CD4-positive, alpha-beta T cell (primary cell): Measurements from ENCODE around the gene SLCO2A1. TPM values are rescaled to one million over a fixed set of nuclear protein-coding genes. Genes with fewer than 3 reads are reported as not detected.
A peak's percentile ranks its signal among the peaks of the same experiment; 100 is the strongest.

Experiments
- ATAC-seq: fragments of 200-7000 bp; cut with Tn5 transposase; one replicate; pipeline ENCODE4 v1.10.0; 2022; ENCODE audit warnings: mild to moderate bottlenecking; ENCODE audit not compliant: poor library complexity
- CTCF ChIA-PET: fragments of 350-600 bp; sonication (Branson Sonifier 250); formaldehyde crosslinking; loops from one replicate; lab custom pipeline; 2021; ENCODE audit warnings: antibody characterized with exemption, inconsistent platforms; lab: Charles Lee
- POLR2A ChIA-PET: fragments of 350-600 bp; sonication (Branson Sonifier 250); formaldehyde crosslinking; loops from one replicate; lab custom pipeline; 2021; ENCODE audit warnings: antibody characterized with exemption, inconsistent platforms; lab: Charles Lee
- DNase-seq, 14 experiments: peaks; one replicate each; pipeline ENCODE4 v3.0.0-alpha.2; 2013 to 2020; ENCODE audit warnings: mixed read lengths in 2 of 14
- H3K27ac ChIP-seq, 2 donors: one replicate each; pipeline versions ENCODE4 v1.5.1 to v1.7.0; 2013; ENCODE audit warnings: low read length in 2 of 2, low read depth in 1 of 2, mild to moderate bottlenecking in 1 of 2
- H3K27me3 ChIP-seq, 2 experiments: 1 replicate in 1 of 2; 2 replicates in 1 of 2; pipeline versions ENCODE4 v1.6.1 to v1.7.0; 2013; ENCODE audit warnings: low read length in 2 of 2, control low read depth in 1 of 2, mild to moderate bottlenecking in 1 of 2, moderate library complexity in 1 of 2; ENCODE audit not compliant: insufficient read depth in 2 of 2, control insufficient read depth in 1 of 2
- H3K36me3 ChIP-seq: one replicate; pipeline ENCODE4 v1.6.1; 2013; ENCODE audit warnings: low read length, control low read depth; ENCODE audit not compliant: insufficient read depth
- H3K4me1 ChIP-seq: one replicate; pipeline ENCODE4 v1.6.1; 2013; ENCODE audit warnings: low read length, control low read depth; ENCODE audit not compliant: insufficient read depth
- H3K4me3 ChIP-seq: one replicate; pipeline ENCODE4 v1.5.1; 2013; ENCODE audit warnings: mild to moderate bottlenecking, low read length, moderate library complexity
- H3K9me3 ChIP-seq, 2 experiments: 1 replicate in 1 of 2; 2 replicates in 1 of 2; pipeline versions ENCODE4 v1.6.1 to v1.7.0; 2013; ENCODE audit warnings: low read length in 2 of 2, mild to moderate bottlenecking in 2 of 2, control low read depth in 1 of 2, moderate library complexity in 1 of 2; ENCODE audit not compliant: control insufficient read depth in 1 of 2, insufficient read depth in 1 of 2
- H3K27ac Mint-ChIP-seq: one replicate; pipeline ENCODE4 v1.8.0; 2020; ENCODE audit warnings: mixed read lengths
- H3K27me3 Mint-ChIP-seq: one replicate; pipeline ENCODE4 v1.8.0; 2021; ENCODE audit warnings: mixed read lengths
- H3K36me3 Mint-ChIP-seq: one replicate; pipeline ENCODE4 v1.8.0; 2021; ENCODE audit warnings: low read depth, mixed read lengths
- H3K4me1 Mint-ChIP-seq: one replicate; pipeline ENCODE4 v1.8.0; 2021; ENCODE audit warnings: low read depth, mixed read lengths
- H3K4me3 Mint-ChIP-seq: one replicate; pipeline ENCODE4 v1.8.0; 2020; ENCODE audit warnings: mild to moderate bottlenecking, mixed read lengths
- H3K9me3 Mint-ChIP-seq: one replicate; pipeline ENCODE4 v1.8.0; 2020; ENCODE audit warnings: mixed read lengths
- intact Hi-C, 2 experiments: fragments of 100-400 bp; cut with DNase I in 1 of 2; cut with micrococcal nuclease in 1 of 2; formaldehyde crosslinking; loops; one replicate each; pipeline versions ENCODE4 v1.15.1 to v1.9.0; 2023 to 2025; cut with DNase I, micrococcal nuclease
- total RNA-seq, 174 experiments: library from RNA in 2 of 174; stranded (reverse) in 2 of 174; gene quantifications; one replicate each; pipeline ENCODE4 v1.2.3 and lab custom pipeline; 2021 to 2026
- TF ChIP-seq, protein P1 (sequence below): fragments of 200-600 bp; IDR thresholded peaks from one replicate; pipeline ENCODE4 v1.8.0; 2022; ENCODE audit warnings: antibody characterized with exemption, mild to moderate bottlenecking

The SLCO2A1 gene
- total RNA-seq, 2 experiments from 2014 or later: not detected

DNA sequence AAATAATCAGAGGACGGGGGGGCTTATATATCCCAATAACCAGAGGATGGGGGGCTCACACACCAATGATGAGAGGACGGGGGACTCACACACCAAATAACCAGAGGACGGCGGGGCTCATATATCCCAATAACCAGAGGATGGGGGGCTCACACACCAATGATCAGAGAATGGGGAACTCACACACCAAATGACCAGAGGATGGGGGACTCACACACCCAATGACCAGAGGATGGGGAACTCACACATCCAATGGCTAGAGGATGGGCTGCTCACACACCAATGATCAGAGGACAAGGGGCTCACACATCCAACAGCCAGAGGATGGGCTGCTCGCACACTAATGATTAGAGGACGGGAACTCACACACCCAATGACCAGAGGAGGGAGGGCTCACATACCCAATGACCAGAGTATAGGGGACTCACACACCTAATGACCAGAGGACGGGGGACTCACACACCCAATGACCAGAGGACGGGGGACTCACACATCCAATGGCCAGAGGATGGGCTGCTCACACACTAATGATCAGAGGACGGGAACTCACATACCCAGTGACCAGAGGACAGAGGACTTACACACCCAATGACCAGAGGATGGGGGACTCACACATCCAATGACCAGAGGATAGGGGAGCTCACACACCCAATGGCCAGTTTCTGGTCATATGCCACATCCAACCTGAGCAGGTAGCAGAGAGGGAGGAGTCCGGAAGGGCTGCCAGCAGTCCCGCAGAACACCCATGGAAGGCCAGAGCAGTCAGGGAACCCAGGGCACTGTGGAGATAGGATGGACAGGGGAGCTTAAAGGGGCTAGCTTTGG lies 144.6 kb downstream of the SLCO2A1 start:
- ChIA-PET POLR2A (no interaction called here), CTCF (no interaction called here)
- intact Hi-C loops: no loop called here
- Mint-ChIP-seq H3K27me3 (no peaks in the 10 kb centered on the region), H3K9me3 (no peaks in the 10 kb centered on the region), H3K4me3 (no peak overlapping the region), H3K4me1 (no peaks in the 10 kb centered on the region), H3K36me3 (no peaks in the 10 kb centered on the region), H3K27ac (no peak overlapping the region)
- TF ChIP-seq, protein P1, sequence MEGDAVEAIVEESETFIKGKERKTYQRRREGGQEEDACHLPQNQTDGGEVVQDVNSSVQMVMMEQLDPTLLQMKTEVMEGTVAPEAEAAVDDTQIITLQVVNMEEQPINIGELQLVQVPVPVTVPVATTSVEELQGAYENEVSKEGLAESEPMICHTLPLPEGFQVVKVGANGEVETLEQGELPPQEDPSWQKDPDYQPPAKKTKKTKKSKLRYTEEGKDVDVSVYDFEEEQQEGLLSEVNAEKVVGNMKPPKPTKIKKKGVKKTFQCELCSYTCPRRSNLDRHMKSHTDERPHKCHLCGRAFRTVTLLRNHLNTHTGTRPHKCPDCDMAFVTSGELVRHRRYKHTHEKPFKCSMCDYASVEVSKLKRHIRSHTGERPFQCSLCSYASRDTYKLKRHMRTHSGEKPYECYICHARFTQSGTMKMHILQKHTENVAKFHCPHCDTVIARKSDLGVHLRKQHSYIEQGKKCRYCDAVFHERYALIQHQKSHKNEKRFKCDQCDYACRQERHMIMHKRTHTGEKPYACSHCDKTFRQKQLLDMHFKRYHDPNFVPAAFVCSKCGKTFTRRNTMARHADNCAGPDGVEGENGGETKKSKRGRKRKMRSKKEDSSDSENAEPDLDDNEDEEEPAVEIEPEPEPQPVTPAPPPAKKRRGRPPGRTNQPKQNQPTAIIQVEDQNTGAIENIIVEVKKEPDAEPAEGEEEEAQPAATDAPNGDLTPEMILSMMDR: no peak
- peaks cover 0 to 2% of the 10 kb centered on the region in 2 experiments for H3K27me3 ChIP-seq
- no peaks in the 10 kb centered on the region for H3K36me3 ChIP-seq
- peaks cover 0 to 8% of the 10 kb centered on the region in 2 experiments for H3K9me3 ChIP-seq
- ATAC-seq (no peak), DNase-seq (peak in 1 of 14 experiments; percentile 4)
- H3K4me3 ChIP-seq: no peak overlapping the region
- H3K27ac ChIP-seq: no peak overlapping the region
- H3K4me1 ChIP-seq: peaks cover 36% of the 10 kb centered on the region

DNA sequence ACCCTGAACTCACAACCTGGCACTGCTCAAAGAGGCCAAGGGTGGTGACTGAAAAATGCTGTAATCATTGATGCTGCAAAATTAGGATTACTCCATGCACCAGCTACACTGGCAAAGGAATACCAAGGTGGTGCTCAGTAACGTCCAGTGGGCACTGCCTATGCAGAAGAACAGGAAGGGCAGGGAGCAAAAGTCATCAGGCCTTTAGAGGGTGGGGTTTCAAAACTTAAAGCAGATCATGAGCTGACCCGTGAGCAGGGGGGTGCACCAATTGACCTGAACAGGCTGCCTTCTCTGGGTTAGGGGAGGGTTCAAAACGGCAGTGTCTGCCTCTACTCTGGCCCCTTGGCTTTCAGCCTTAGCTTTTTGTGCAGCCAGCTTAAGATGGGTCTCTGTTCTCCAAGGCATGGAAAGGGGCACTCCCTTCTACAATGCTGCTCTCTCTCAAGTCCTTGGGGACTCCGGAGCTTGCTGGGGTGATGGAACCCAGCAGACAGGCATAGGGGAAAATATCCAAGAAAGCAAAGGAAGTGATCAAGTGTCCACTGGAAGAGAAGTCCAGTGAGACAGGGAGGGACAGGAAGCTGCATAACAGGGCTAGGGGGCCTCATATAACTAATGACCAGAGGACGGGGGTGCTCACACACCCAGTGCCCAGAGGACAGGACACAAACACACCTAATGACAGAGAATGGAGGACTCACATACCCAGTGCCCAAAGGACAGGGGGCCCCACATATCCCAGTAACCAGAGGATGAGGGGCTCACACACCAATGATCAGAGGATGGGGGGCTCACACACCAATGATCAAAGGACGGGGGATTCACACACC lies 145.5 kb downstream of the SLCO2A1 start:
- Mint-ChIP-seq H3K9me3 (peaks cover 2% of the 10 kb centered on the region), H3K4me1 (no peaks in the 10 kb centered on the region), H3K27ac (no peak overlapping the region), H3K36me3 (no peaks in the 10 kb centered on the region), H3K4me3 (no peak overlapping the region), H3K27me3 (no peaks in the 10 kb centered on the region)
- no peak overlapping the region for H3K27ac ChIP-seq
- H3K4me1 ChIP-seq: peaks cover 36% of the 10 kb centered on the region
- TF ChIP-seq, protein P1: no peak
- H3K27me3 ChIP-seq: peaks cover 0 to 2% of the 10 kb centered on the region in 2 experiments
- ChIA-PET CTCF (no interaction called here), POLR2A (interaction anchor here (0.5 kb wide), 1 partner anchor 232 kb away, joined by 3 read pairs; no protein-coding TSS in a partner anchor)
- no peak for DNase-seq
- ATAC-seq: no peak
- no peak overlapping the region for H3K4me3 ChIP-seq
- H3K36me3 ChIP-seq: no peaks in the 10 kb centered on the region
- intact Hi-C loops: no loop called here
- H3K9me3 ChIP-seq: peaks cover 3 to 8% of the 10 kb centered on the region in 2 experiments

DNA sequence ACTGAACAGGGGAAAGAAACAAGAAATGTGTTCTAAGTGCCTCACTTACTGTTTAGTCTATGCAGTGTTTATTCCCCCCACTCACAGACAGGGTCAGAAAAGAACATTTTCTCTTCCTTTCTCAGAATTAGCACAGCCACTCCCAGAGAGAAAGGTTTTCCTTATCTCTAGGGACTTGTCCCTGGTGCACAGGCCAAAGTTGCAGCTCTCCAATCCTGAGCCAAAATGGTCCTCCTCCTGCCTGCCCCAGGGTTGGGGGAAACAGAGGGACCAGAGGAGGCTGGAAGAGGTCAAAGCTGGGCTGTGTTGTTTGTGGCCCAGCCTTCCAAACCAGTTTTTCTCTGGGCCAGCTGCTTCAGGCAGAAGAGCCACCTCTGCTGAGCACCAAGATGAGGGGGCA lies 146.1 kb downstream of the SLCO2A1 start:
- no peak overlapping the region for H3K4me3 Mint-ChIP-seq
- Histone ChIP-seq H3K4me3 (no peak overlapping the region), H3K27ac (no peak overlapping the region), H3K36me3 (no peaks in the 10 kb centered on the region), H3K4me1 (peaks cover 36% of the 10 kb centered on the region), H3K27me3 (peaks cover 0 to 2% of the 10 kb centered on the region in 2 experiments), H3K9me3 (peaks cover 8% of the 10 kb centered on the region in 2 experiments)
- ATAC-seq (no peak), DNase-seq (no peak)
- TF ChIP-seq, protein P1: no peak
- peaks cover 3% of the 10 kb centered on the region for H3K9me3 Mint-ChIP-seq
- H3K27me3 Mint-ChIP-seq: no peaks in the 10 kb centered on the region
- ChIA-PET POLR2A (interaction anchor here (0.5 kb wide), 1 partner anchor 233 kb away, joined by 3 read pairs; no protein-coding TSS in a partner anchor), CTCF (no interaction called here)
- H3K36me3 Mint-ChIP-seq: no peaks in the 10 kb centered on the region
- no peaks in the 10 kb centered on the region for H3K4me1 Mint-ChIP-seq
- intact Hi-C loops: no loop called here
- H3K27ac Mint-ChIP-seq: no peak overlapping the region
